OCI-LY1 (cell line): ENCODE results near the gene SMAD1.

Source experiments
- EZH2 ChIP-seq: fragments of 200-600 bp; sonication (generic), shearing (Covaris generic); IDR thresholded peaks from 2 replicates; pipeline ENCODE4 v1.8.0; 2017; ENCODE audit warnings: borderline replicate concordance, mixed run types, mild to moderate bottlenecking, antibody characterized with exemption, low read length, moderate library complexity, mixed read lengths
- TF ChIP-seq, protein P1 (sequence below): fragments of 200-600 bp; sonication (generic), shearing (Covaris generic); IDR thresholded peaks from 2 replicates; pipeline ENCODE4 v1.5.1; 2017; ENCODE audit warnings: mild to moderate bottlenecking, antibody characterized with exemption, low read length, moderate library complexity, mixed read lengths

DNA sequence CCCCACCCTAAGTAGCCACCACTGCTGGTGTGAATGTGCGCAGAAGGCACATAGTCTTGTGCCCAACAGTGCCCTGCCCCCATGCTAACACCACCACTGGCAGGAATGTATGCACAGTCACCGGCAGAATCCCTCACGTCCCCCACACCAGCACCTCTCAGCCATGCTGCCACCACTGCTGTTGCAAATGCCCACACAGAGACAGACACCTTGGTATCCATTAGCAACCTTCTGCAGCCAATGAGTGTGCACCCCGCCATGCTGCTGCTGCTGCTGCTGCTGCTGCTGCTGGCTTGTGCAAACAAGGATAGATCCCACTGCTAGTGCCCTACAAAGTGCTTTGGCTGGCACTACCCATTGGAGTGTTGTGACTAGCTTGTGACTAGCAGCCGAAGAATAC lies 85.1 kb downstream of the SMAD1 start:
- TF ChIP-seq, protein P1, sequence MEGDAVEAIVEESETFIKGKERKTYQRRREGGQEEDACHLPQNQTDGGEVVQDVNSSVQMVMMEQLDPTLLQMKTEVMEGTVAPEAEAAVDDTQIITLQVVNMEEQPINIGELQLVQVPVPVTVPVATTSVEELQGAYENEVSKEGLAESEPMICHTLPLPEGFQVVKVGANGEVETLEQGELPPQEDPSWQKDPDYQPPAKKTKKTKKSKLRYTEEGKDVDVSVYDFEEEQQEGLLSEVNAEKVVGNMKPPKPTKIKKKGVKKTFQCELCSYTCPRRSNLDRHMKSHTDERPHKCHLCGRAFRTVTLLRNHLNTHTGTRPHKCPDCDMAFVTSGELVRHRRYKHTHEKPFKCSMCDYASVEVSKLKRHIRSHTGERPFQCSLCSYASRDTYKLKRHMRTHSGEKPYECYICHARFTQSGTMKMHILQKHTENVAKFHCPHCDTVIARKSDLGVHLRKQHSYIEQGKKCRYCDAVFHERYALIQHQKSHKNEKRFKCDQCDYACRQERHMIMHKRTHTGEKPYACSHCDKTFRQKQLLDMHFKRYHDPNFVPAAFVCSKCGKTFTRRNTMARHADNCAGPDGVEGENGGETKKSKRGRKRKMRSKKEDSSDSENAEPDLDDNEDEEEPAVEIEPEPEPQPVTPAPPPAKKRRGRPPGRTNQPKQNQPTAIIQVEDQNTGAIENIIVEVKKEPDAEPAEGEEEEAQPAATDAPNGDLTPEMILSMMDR, result no peak
- TF ChIP-seq EZH2, result no peak
